ENCODE results near the gene DUSP28.
A peak's percentile ranks its signal among the peaks of the same experiment; 100 is the strongest.
"Not testable (repeated sequence)": the region's sequence is repeated elsewhere in the genome, so short reads cannot be mapped to it uniquely, and the experiment has no call there.

The DUSP28 gene

GRCh38 chr2:240560084-240560479 is at the start of gene DUSP28:
TSS of gene DUSP28 (plus strand) at chr2:240560357. CDS start at chr2:240560685, 328 bp downstream.
- DNase-seq = no peak

GRCh38 chr2:240510513-240511210 is 49.5 kb upstream of the DUSP28 start:
- DNase-seq = no peak

GRCh38 chr2:240511351-240512108 is 48.6 kb upstream of the DUSP28 start:
- no peak for DNase-seq

- no peak for DNase-seq
Observed at GRCh38 chr2:240512109-240512485, 48.1 kb upstream of the DUSP28 start.

- DNase-seq = no peak
Observed at GRCh38 chr2:240512666-240513535, 47.3 kb upstream of the DUSP28 start.

- DNase-seq = no peak
Observed at GRCh38 chr2:240513549-240514287, 46.4 kb upstream of the DUSP28 start.

- DNase-seq = peak; percentile 6
Observed at GRCh38 chr2:240514631-240515030, 45.5 kb upstream of the DUSP28 start.

GRCh38 chr2:240517342-240517741 is 42.8 kb upstream of the DUSP28 start:
- no peak for DNase-seq

- no peak for DNase-seq
Observed at GRCh38 chr2:240518981-240519380, 41.2 kb upstream of the DUSP28 start.

- no peak for DNase-seq
Observed at GRCh38 chr2:240519396-240520129, 40.6 kb upstream of the DUSP28 start.

- DNase-seq = no peak
Observed at GRCh38 chr2:240520130-240520973, 39.8 kb upstream of the DUSP28 start.

GRCh38 chr2:240520974-240521350 is 39.2 kb upstream of the DUSP28 start:
- DNase-seq = no peak

- not testable (repeated sequence) for DNase-seq
Observed at GRCh38 chr2:240521885-240522284, 38.3 kb upstream of the DUSP28 start.

- DNase-seq = no peak
Observed at GRCh38 chr2:240522406-240522805, 37.8 kb upstream of the DUSP28 start.

GRCh38 chr2:240523451-240524281 is 36.5 kb upstream of the DUSP28 start:
- DNase-seq = no peak

GRCh38 chr2:240524963-240525718 is 35.0 kb upstream of the DUSP28 start:
- no peak for DNase-seq

GRCh38 chr2:240525802-240526201 is 34.4 kb upstream of the DUSP28 start:
- DNase-seq = no peak

GRCh38 chr2:240526521-240526920 is 33.6 kb upstream of the DUSP28 start:
- DNase-seq = no peak

- no peak for DNase-seq
Observed at GRCh38 chr2:240527153-240527750, 32.9 kb upstream of the DUSP28 start.
